Measurements from ENCODE around the gene PRKAG1. TPM values are rescaled to one million over a fixed set of nuclear protein-coding genes. Genes with fewer than 3 reads are reported as not detected.

PRKAG1 gene
- polyA plus RNA-seq, 2 of the 4 experiments (the other 2 are of a cell fraction) = 40.0 to 100 TPM

- TF ChIP-seq, protein P1, sequence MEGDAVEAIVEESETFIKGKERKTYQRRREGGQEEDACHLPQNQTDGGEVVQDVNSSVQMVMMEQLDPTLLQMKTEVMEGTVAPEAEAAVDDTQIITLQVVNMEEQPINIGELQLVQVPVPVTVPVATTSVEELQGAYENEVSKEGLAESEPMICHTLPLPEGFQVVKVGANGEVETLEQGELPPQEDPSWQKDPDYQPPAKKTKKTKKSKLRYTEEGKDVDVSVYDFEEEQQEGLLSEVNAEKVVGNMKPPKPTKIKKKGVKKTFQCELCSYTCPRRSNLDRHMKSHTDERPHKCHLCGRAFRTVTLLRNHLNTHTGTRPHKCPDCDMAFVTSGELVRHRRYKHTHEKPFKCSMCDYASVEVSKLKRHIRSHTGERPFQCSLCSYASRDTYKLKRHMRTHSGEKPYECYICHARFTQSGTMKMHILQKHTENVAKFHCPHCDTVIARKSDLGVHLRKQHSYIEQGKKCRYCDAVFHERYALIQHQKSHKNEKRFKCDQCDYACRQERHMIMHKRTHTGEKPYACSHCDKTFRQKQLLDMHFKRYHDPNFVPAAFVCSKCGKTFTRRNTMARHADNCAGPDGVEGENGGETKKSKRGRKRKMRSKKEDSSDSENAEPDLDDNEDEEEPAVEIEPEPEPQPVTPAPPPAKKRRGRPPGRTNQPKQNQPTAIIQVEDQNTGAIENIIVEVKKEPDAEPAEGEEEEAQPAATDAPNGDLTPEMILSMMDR (IDR thresholded peaks at IDR 0.05) = no peak
- TF ChIP-seq RAD21 (conservative IDR thresholded peaks at IDR 0.05 in 1 of 2, IDR thresholded peaks at IDR 0.05 in 1 of 2) = no peak
- TF ChIP-seq PHF8 (IDR thresholded peaks at IDR 0.05; ENCODE audit: borderline replicate concordance, low read depth) = no peak
- TF ChIP-seq SMC3 (IDR thresholded peaks at IDR 0.05) = no peak
- TF ChIP-seq RFX5 (IDR thresholded peaks at IDR 0.05) = no peak
- no peak for TF ChIP-seq MAZ (IDR thresholded peaks at IDR 0.05; ENCODE audit: borderline replicate concordance, low read depth, low read length)
- TF ChIP-seq KDM1A (IDR thresholded peaks at IDR 0.05; ENCODE audit: low read depth) = no peak
- no peak for TF ChIP-seq GATA3 (IDR thresholded peaks at IDR 0.05; ENCODE audit: borderline replicate concordance)
- TF ChIP-seq RCOR1 (IDR thresholded peaks at IDR 0.05; ENCODE audit: low read depth, low read length) = no peak
- no peak for TF ChIP-seq RARB (CRISPR knock-in tag; IDR thresholded peaks at IDR 0.05)
- TF ChIP-seq MAX (IDR thresholded peaks at IDR 0.05) = no peak
- TF ChIP-seq USF2 (IDR thresholded peaks at IDR 0.05) = no peak
- TF ChIP-seq NR3C1 (IDR thresholded peaks at IDR 0.05) = no peak
- TF ChIP-seq EP300 (IDR thresholded peaks at IDR 0.05) = no peak
- no peak for TF ChIP-seq SREBF2 (IDR thresholded peaks at IDR 0.05)
- TF ChIP-seq BHLHE40 (IDR thresholded peaks at IDR 0.05; ENCODE audit: low read depth, low read length) = no peak
- TF ChIP-seq KDM5A (IDR thresholded peaks at IDR 0.05) = no peak
- TF ChIP-seq FOSL2 (IDR thresholded peaks at IDR 0.05) = no peak
- no peak for TF ChIP-seq FOSL2 (CRISPR knock-in tag; IDR thresholded peaks at IDR 0.05)
- TF ChIP-seq POLR2A (IDR thresholded peaks at IDR 0.05; ENCODE audit: low read length) = no peak
- TF ChIP-seq RNF2 (IDR thresholded peaks at IDR 0.05; ENCODE audit: borderline replicate concordance, low read depth) = no peak
- ChIA-PET POLR2A (no interaction called here), CTCF (interaction anchor here (0.5 to 77.5 kb wide), 14 partner anchors 1 to 801 kb away, joined by 3 to 2584 read pairs (median 11); partner anchors contain the start of genes ARF3, DDN, FKBP11 and PRKAG1)
- WGBS (ENCODE audit: missing lambda C conversion rate) = 43% methylated on average over 40 of the region's 45 CpGs
- H3K27ac ChIP-seq = peak overlapping the region in 1 of 2 experiments; percentile 31; a peak in 1 of 6 replicates
- FAIRE-seq (no peak), DNase-seq (ENCODE audit: low read depth in 1 of 2, low spot score in 1 of 2) (no peak), ATAC-seq (peak in 1 of 2 experiments; percentile 0; a peak in 2 of 6 replicates)
- H3K4me3 ChIP-seq = peak overlapping the region; percentile 42; the same call in 1 of the 3 replicates
- H3K9me3 ChIP-seq = no peaks in the 10 kb centered on the region
- H3K4me1 ChIP-seq = peaks cover 16% of the 10 kb centered on the region; the same call in 2 of the 3 replicates
- H3K4me2 ChIP-seq = peak overlapping the region; percentile 96
Observed at GRCh38 chr12:48978741-48979601, 39.6 kb downstream of the PRKAG1 start.

- H3K4me2 ChIP-seq = peak within 1 kb of the TSS; percentile 96
- peak within 1 kb of the TSS; percentile 42; the same call in 2 of the 3 replicates for H3K4me3 ChIP-seq
- ATAC-seq (peak; percentile 6 to 56; a peak in 4 of 6 replicates), DNase-seq (ENCODE audit: low read depth in 1 of 2, low spot score in 1 of 2) (no peak), FAIRE-seq (no peak)
- no peaks in the 10 kb centered on the region for H3K9me3 ChIP-seq
- no peak for TF ChIP-seq GATA3 (IDR thresholded peaks at IDR 0.05; ENCODE audit: borderline replicate concordance)
- no peak for TF ChIP-seq ESRRA (IDR thresholded peaks at IDR 0.05; ENCODE audit: borderline replicate concordance, low read length)
- TF ChIP-seq HOXA7 (CRISPR knock-in tag; IDR thresholded peaks at IDR 0.05) = no peak
- peak in 1 of 2 experiments; percentile 39; a peak in 1 of 5 replicates for TF ChIP-seq JUN (IDR thresholded peaks at IDR 0.05)
- TF ChIP-seq, protein P1 (IDR thresholded peaks at IDR 0.05) = peak; percentile 27
- no peak for TF ChIP-seq CEBPB (IDR thresholded peaks at IDR 0.05)
- TF ChIP-seq MAZ (IDR thresholded peaks at IDR 0.05; ENCODE audit: borderline replicate concordance, low read depth, low read length) = no peak
- 4% methylated on average over 22 of the region's 45 CpGs for WGBS (ENCODE audit: missing lambda C conversion rate)
- ChIA-PET POLR2A (no interaction called here), CTCF (interaction anchor here (0.6 to 77.5 kb wide), 21 partner anchors 2 to 802 kb away, joined by 3 to 2584 read pairs (median 5); partner anchors contain the start of genes ARF3, DDN, FKBP11 and PRKAG1)
- H3K4me1 ChIP-seq = peaks cover 16% of the 10 kb centered on the region; the same call in 2 of the 3 replicates
- H3K27ac ChIP-seq = peak within 1 kb of the TSS in 1 of 2 experiments; percentile 31; a peak in 1 of 6 replicates
Observed at GRCh38 chr12:48978291-48978740, 40.3 kb downstream of the PRKAG1 start, which contains the start of gene WNT1. TSS of gene WNT1 (plus strand) at chr12:48978322. CDS start at chr12:48978651, 329 bp downstream.

Data from A549 (cell line).